Uterus (tissue), 4 donors: Measurements from ENCODE around the gene PHLDA2. TPM values are rescaled to one million over a fixed set of nuclear protein-coding genes. Genes with fewer than 3 reads are reported as not detected.

Experiments
- DNase-seq, 2 donors: peaks; one replicate each; pipeline ENCODE4 v3.0.0-alpha.2; 2019 to 2020
- H3K27ac ChIP-seq, 2 donors: fragments of 200-600 bp; sonication (generic); 1 replicate in 1 of 2; 2 replicates in 1 of 2; pipeline ENCODE4 v1.5.1; 2016 to 2018
- H3K27me3 ChIP-seq, 2 donors: fragments of 200-600 bp; sonication (generic); one replicate each; pipeline ENCODE4 v1.5.1; 2018 to 2019; ENCODE audit warnings: control low read depth in 1 of 2
- H3K36me3 ChIP-seq, 2 donors: fragments of 200-600 bp; sonication (generic); one replicate each; pipeline ENCODE4 v1.5.1; 2019; ENCODE audit warnings: control low read depth in 1 of 2
- H3K4me1 ChIP-seq, 2 donors: fragments of 200-600 bp; sonication (generic); one replicate each; pipeline ENCODE4 v1.5.1; 2018 to 2019; ENCODE audit warnings: control low read depth in 1 of 2
- H3K4me3 ChIP-seq, 2 donors: fragments of 200-600 bp; sonication (generic); 1 replicate in 1 of 2; 2 replicates in 1 of 2; pipeline ENCODE4 v1.5.1; 2018 to 2019; ENCODE audit warnings: mild to moderate bottlenecking in 1 of 2
- H3K9me3 ChIP-seq, 2 donors: fragments of 200-600 bp; sonication (generic); one replicate each; pipeline ENCODE4 v1.5.1; 2019; ENCODE audit warnings: control low read depth in 1 of 2
- CTCF ChIP-seq, 4 experiments: fragments of 200-600 bp in 2 of 4; fragments of 450-650 bp in 2 of 4; sonication (generic) in 2 of 4; IDR thresholded peaks; one replicate each; pipeline ENCODE4 v1.5.1; 2016 to 2019; ENCODE audit warnings: antibody characterized with exemption in 4 of 4, mild to moderate bottlenecking in 2 of 4, moderate library complexity in 1 of 4
- POLR2A ChIP-seq, 2 donors: fragments of 450-650 bp; IDR thresholded peaks; one replicate each; pipeline ENCODE4 v1.6.1; 2016; ENCODE audit warnings: antibody characterized with exemption in 2 of 2, mild to moderate bottlenecking in 1 of 2, moderate library complexity in 1 of 2
- intact Hi-C: fragments of 100-400 bp; cut with DNase I; formaldehyde crosslinking; loops from one replicate; pipeline ENCODE4 v1.15.1; 2023; ENCODE audit warnings: low total_unique reads
- total RNA-seq, 4 donors: library from RNA; depleted of rRNA in 3 of 4; stranded (reverse); fragments of >200 nt in 3 of 4; gene quantifications; one replicate each; pipeline versions ENCODE4 v1.1.0 to v1.2.4, GENCODE V29; 2014 to 2023
- donor health status: DM: yes; HTN: yes; CAD: no.

The PHLDA2 gene
- total RNA-seq, 4 donors from 2014 or later, result 5.2 TPM; not detected in 3

GRCh38 chr11:2914455-2915195 lies 14.6 kb downstream of the PHLDA2 start:
- Histone ChIP-seq H3K4me1 (peaks cover 0 to 1% of the 10 kb centered on the region in 2 donors), H3K36me3 (no peaks in the 10 kb centered on the region), H3K4me3 (no peak overlapping the region), H3K27me3 (no peaks in the 10 kb centered on the region), H3K9me3 (no peaks in the 10 kb centered on the region), H3K27ac (no peak overlapping the region)
- TF ChIP-seq CTCF (IDR thresholded peaks at IDR 0.05), result no peak
- no peak for TF ChIP-seq POLR2A (IDR thresholded peaks at IDR 0.05)
- intact Hi-C loops, result no loop called here
- DNase-seq, result no peak

- Histone ChIP-seq H3K36me3 (no peaks in the 10 kb centered on the region), H3K27me3 (no peaks in the 10 kb centered on the region), H3K4me1 (peaks cover 0 to 10% of the 10 kb centered on the region in 2 donors), H3K27ac (no peak overlapping the region), H3K9me3 (no peaks in the 10 kb centered on the region), H3K4me3 (no peak overlapping the region)
- intact Hi-C loops, result no loop called here
- DNase-seq, result no peak
- TF ChIP-seq POLR2A (IDR thresholded peaks at IDR 0.05) (no peak), CTCF (IDR thresholded peaks at IDR 0.05) (no peak)
These were observed 15.4 kb downstream of the PHLDA2 start for GRCh38 chr11:2913776-2914175.

- Histone ChIP-seq H3K4me1 (peaks cover 0 to 10% of the 10 kb centered on the region in 2 donors), H3K36me3 (no peaks in the 10 kb centered on the region), H3K27me3 (no peaks in the 10 kb centered on the region), H3K27ac (no peak overlapping the region), H3K9me3 (no peaks in the 10 kb centered on the region), H3K4me3 (no peak overlapping the region)
- DNase-seq, result no peak
- TF ChIP-seq CTCF (IDR thresholded peaks at IDR 0.05) (no peak), POLR2A (IDR thresholded peaks at IDR 0.05) (no peak)
- intact Hi-C loops, result no loop called here
These were observed 16.2 kb downstream of the PHLDA2 start for GRCh38 chr11:2913019-2913431.

GRCh38 chr11:2912498-2912897 lies 16.7 kb downstream of the PHLDA2 start:
- intact Hi-C loops, result no loop called here
- H3K36me3 ChIP-seq, result no peaks in the 10 kb centered on the region
- no peaks in the 10 kb centered on the region for H3K27me3 ChIP-seq
- peaks cover 0 to 10% of the 10 kb centered on the region in 2 donors for H3K4me1 ChIP-seq
- H3K9me3 ChIP-seq, result no peaks in the 10 kb centered on the region
- DNase-seq, result no peak
- H3K27ac ChIP-seq, result no peak overlapping the region
- H3K4me3 ChIP-seq, result no peak overlapping the region
- TF ChIP-seq CTCF (IDR thresholded peaks at IDR 0.05), result no peak
- TF ChIP-seq POLR2A (IDR thresholded peaks at IDR 0.05), result no peak

DNA sequence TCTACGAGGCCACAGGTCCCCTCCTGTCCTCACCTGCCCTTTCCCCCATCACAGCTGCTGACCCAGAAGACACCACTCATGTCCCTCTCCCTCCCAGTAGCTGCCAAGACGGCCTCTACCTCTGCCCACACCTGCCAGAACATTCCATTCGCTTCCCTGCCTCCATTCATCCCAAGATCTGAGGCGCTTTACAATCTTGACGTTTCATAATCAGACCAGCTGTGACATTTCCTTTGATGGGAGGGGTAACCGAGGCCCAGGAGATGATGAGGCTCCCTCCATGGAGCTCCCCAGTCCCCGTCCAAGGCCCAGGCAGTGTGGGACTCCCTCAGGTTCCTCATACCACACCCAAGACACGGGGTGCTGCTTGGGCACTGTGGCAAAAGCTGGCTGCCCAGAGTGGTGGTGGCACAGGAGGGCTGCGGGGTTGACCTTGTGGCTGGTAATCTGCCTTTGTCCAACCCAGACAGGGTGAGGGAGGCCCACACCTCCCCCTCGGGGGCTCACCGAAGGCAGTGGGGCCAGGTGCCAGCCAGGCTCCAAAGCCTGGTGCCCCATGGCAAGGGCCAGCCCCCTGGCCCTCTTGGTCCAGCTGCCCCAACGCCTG lies 17.3 kb downstream of the PHLDA2 start:
- Histone ChIP-seq H3K36me3 (no peaks in the 10 kb centered on the region), H3K9me3 (no peaks in the 10 kb centered on the region), H3K27ac (no peak overlapping the region), H3K4me3 (no peak overlapping the region), H3K27me3 (no peaks in the 10 kb centered on the region), H3K4me1 (peaks cover 0 to 10% of the 10 kb centered on the region in 2 donors)
- no peak for DNase-seq
- TF ChIP-seq POLR2A (IDR thresholded peaks at IDR 0.05) (no peak), CTCF (IDR thresholded peaks at IDR 0.05) (no peak)
- intact Hi-C loops, result no loop called here
